ENCODE measurements around the gene TUT1. TPM values are rescaled to one million over a fixed set of nuclear protein-coding genes. Genes with fewer than 3 reads are reported as not detected.
"Not testable (repeated sequence)": the region's sequence is repeated elsewhere in the genome, so short reads cannot be mapped to it uniquely, and the experiment has no call there.

The TUT1 gene
- total RNA-seq, 1 donor from 2014 or later, result 50.9 TPM

DNA sequence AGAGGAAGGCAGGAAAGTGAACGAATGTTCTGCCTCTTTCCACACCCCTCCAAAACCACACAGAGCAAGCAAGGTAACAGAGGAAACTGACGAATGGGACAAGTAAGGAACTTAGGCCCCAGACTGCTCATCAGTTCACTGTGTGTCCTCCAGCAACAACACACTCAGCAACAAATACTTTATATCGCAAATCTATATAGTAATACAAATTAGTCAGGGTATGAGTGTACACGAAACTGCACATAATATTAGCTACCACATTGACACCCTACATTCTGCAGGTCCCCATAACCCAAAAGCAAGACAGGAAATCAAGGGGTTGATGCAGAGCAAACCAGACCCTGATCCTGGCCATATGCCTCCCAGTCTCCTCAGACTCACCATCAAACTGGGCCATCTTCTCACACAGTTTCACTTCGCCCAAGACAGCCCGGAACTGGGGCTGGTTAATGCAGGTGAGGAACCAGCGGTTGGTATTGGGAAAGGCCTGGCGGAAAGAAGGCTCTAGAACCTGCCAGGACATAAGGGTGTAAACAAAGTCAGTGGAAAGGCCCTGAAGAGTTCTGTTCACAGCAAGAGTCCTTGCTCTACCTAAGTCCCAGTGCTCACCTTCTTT is 24.2 kb downstream of the TUT1 start:
- no peaks in the 10 kb centered on the region for H3K27me3 Mint-ChIP-seq
- peaks cover 44% of the 10 kb centered on the region for H3K4me1 Mint-ChIP-seq
- H3K36me3 Mint-ChIP-seq (ENCODE audit: low read depth), result peaks cover 71% of the 10 kb centered on the region
- H3K9me3 Mint-ChIP-seq, result no peaks in the 10 kb centered on the region
- H3K4me3 Mint-ChIP-seq, result peak overlapping the region; percentile 21
- intact Hi-C loops (cut with micrococcal nuclease), result no loop called here
- DNase-seq, result peak; percentile 57
- H3K27ac Mint-ChIP-seq, result peak overlapping the region; percentile 64

DNA sequence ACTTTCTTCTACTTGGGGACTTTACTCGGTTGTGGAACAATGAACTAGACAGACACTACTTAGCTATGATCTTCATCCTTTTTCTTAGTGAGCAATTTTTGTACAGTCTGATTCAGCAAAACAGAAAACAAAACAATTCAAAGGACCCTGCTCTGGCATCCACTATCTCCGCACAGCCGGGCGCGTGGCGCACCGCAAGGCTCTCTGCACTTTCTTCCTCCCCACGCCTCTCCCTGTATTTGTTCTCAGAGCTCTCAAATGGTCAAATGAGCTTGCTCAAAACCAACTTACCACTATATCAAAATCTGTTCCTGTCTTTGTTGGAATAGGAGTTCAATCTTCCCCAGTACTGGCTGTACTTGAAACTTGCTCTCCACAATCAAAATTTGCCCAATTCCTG is 25.1 kb downstream of the TUT1 start:
- Mint-ChIP-seq H3K27ac (no peak overlapping the region), H3K9me3 (no peaks in the 10 kb centered on the region), H3K36me3 (ENCODE audit: low read depth) (peaks cover 69% of the 10 kb centered on the region), H3K4me3 (no peak overlapping the region), H3K4me1 (peaks cover 42% of the 10 kb centered on the region), H3K27me3 (no peaks in the 10 kb centered on the region)
- no peak for DNase-seq
- intact Hi-C loops (cut with micrococcal nuclease), result no loop called here

DNA sequence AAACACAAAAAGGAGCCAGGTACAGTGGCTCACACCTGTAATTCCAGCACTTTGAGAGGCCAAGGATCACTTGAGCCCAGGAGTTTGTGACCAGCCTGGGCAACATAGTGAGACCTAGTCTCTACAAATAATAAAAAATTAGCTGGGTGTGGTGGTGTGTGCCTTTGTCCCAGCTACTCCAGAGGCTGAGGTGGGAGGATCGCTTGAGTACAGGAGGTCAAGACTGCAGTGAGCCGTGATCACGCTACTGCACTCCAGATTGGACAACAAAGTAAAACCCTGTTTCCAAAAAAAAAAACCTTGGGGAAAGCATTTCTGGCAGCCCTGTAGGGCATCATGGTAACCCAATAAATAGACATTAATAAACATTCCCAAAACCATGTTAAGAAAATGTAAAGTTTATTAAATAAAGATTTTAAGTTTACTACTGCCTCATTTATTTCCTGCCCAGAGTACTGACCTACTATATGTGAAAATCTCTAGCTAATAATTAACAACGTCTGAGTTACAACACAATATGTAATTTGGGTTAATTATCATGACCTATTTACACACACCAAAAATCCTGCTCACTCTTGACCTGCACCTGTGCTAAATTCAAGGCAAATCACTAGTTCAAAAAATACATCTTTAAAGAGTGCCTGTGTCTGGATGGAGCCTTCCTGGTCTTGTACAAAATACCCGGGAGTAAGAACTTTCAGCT is 26.1 kb downstream of the TUT1 start:
- peaks cover 44% of the 10 kb centered on the region for H3K4me1 Mint-ChIP-seq
- H3K9me3 Mint-ChIP-seq, result no peaks in the 10 kb centered on the region
- H3K4me3 Mint-ChIP-seq, result no peak overlapping the region
- H3K27ac Mint-ChIP-seq, result no peak overlapping the region
- peaks cover 69% of the 10 kb centered on the region for H3K36me3 Mint-ChIP-seq (ENCODE audit: low read depth)
- no peaks in the 10 kb centered on the region for H3K27me3 Mint-ChIP-seq
- DNase-seq, result no peak
- intact Hi-C loops (cut with micrococcal nuclease), result no loop called here

DNA sequence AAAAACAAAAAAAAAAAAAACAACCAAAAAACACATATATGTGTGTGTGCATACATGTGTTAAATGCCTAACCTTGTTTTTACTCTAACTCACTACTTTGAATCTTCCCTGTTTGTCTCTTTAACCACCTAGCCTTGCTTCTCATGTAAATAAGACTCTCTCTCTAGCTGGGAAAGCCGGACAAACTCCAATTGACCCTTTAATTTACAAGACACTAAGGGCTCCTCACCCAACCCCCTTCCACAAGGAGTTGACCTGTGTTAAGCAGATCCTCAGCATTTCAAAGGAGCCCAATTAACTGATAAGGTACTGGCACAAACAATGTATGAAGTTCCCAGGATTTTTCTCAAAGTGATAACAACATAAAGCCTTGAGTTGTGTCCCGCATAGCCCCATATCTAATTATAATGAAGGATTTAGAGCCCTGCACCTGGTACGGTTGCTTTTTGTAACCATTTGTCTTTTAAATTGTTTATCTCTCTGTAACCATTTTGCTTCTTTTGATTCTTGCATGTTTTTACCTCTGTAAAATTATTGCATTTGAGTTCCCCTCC is 29.6 kb downstream of the TUT1 start:
- Mint-ChIP-seq H3K4me1 (peaks cover 53% of the 10 kb centered on the region), H3K27ac (peak overlapping the region; percentile 73), H3K36me3 (ENCODE audit: low read depth) (peaks cover 70% of the 10 kb centered on the region)
- H3K27me3 Mint-ChIP-seq; H3K9me3 Mint-ChIP-seq; H3K4me3 Mint-ChIP-seq; intact Hi-C loops (cut with micrococcal nuclease); DNase-seq: not testable (repeated sequence)

DNA sequence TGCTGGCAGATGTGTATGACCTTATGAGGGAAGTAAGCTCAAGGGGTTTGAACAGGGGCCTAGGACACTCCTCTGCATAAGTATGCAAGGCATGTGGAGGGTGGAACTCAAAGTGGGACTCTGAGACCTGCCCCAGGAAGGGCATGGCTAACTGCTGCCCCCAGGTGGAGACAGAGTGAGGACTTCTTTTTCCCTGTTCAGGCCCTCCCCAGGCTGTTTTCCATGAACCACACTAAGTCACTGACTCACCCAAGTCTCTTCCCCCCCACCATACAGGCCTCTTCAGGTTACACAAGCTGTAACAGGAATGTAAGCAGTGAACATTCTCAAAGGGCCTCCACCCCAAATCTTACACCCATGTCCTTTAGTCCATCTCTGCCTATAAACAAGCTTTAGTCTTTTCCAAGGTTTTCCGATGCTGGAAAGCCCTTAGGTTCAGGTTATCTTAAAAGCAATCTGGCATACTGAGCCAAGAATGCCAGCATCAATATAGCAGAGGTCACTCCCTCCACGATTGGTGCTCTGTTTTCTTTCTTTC is 30.7 kb downstream of the TUT1 start:
- Mint-ChIP-seq H3K4me1 (peaks cover 55% of the 10 kb centered on the region), H3K36me3 (ENCODE audit: low read depth) (peaks cover 67% of the 10 kb centered on the region), H3K4me3 (peak overlapping the region; percentile 30), H3K9me3 (no peaks in the 10 kb centered on the region), H3K27ac (peak overlapping the region; percentile 75), H3K27me3 (no peaks in the 10 kb centered on the region)
- intact Hi-C loops (cut with micrococcal nuclease), result loop anchor here (1.0 kb wide), 2 partner anchors 9 to 18 kb away; no protein-coding TSS in a partner anchor
- peak; percentile 93 for DNase-seq

DNA sequence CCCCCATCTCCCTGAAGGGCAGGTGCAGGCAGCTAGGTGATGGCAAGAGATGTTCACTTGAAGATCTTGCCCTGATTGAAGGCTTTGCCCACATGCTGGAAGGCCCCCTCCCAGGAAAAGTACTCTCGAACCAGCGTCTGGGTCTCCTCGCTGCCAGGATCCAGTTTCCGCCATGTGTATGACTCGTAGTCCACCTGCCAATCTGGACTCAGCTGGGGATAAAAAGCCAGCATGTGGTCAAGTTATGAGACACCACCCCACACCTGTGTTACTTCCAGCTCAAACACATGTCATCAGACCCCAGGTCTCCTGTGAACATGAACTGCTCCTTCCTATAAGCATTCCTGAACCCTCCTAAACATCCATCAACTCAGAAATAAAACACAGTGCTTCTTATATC is 31.7 kb downstream of the TUT1 start:
- H3K4me1 Mint-ChIP-seq, result peaks cover 62% of the 10 kb centered on the region
- peaks cover 62% of the 10 kb centered on the region for H3K36me3 Mint-ChIP-seq (ENCODE audit: low read depth)
- H3K9me3 Mint-ChIP-seq, H3K27me3 Mint-ChIP-seq, DNase-seq: not testable (repeated sequence)
- intact Hi-C loops (cut with micrococcal nuclease), result loop anchor here (1.0 to 10.0 kb wide), 5 partner anchors 8 to 735 kb away; partner anchors contain the start of genes FADS2 and TUT1
- H3K27ac Mint-ChIP-seq, result peak overlapping the region; percentile 72
- peak overlapping the region; percentile 57 for H3K4me3 Mint-ChIP-seq

DNA sequence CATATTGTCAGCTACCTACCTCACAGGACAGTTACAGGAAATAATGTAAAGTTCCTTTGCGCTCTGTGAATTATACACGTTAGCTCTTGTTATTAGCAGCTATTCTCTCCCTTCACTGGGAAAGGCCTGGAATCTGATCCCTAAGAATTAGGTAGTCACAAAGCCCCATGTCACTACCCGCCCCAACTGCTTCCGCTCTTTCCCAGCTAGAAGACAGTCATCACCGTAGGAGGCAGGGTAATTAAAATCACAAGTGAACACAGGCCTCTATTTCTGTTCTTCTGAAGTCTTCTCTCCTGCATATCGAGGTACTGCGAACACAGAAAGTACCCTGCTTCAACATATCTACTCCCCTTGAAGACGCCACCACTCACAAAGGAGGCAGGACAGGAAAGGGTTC is 32.1 kb downstream of the TUT1 start:
- no peaks in the 10 kb centered on the region for H3K9me3 Mint-ChIP-seq
- no peaks in the 10 kb centered on the region for H3K27me3 Mint-ChIP-seq
- intact Hi-C loops (cut with micrococcal nuclease), result loop anchor here (5.0 to 10.0 kb wide), 3 partner anchors 33 to 734 kb away; partner anchors contain the start of genes FADS2 and TUT1
- H3K36me3 Mint-ChIP-seq (ENCODE audit: low read depth), result peaks cover 62% of the 10 kb centered on the region
- H3K27ac Mint-ChIP-seq, result peak overlapping the region; percentile 72
- peak overlapping the region; percentile 57 for H3K4me3 Mint-ChIP-seq
- no peak for DNase-seq
- peaks cover 67% of the 10 kb centered on the region for H3K4me1 Mint-ChIP-seq

DNA sequence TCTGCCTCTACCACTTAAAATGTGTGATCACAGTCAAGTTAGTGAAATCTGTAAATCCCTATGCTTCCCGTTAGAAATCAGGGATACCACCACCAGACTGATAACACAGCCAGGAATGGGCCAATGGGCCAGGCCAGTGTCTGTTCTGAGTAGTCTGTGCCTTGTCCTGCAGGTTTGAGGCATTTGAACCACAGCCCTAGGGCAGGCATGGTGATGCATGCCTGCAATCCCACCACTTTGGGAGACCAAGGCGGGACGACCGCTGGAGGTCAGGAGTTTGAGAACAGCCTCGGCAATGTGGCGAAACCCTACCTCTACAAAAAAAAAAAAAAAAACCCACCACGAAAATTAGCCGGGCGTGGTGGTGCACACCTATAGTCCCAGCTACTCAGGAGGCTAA is 32.7 kb downstream of the TUT1 start:
- intact Hi-C loops (cut with micrococcal nuclease), result loop anchor here (5.0 to 10.0 kb wide), 3 partner anchors 34 to 734 kb away; partner anchors contain the start of genes FADS2 and TUT1
- no peak overlapping the region for H3K4me3 Mint-ChIP-seq

DNA sequence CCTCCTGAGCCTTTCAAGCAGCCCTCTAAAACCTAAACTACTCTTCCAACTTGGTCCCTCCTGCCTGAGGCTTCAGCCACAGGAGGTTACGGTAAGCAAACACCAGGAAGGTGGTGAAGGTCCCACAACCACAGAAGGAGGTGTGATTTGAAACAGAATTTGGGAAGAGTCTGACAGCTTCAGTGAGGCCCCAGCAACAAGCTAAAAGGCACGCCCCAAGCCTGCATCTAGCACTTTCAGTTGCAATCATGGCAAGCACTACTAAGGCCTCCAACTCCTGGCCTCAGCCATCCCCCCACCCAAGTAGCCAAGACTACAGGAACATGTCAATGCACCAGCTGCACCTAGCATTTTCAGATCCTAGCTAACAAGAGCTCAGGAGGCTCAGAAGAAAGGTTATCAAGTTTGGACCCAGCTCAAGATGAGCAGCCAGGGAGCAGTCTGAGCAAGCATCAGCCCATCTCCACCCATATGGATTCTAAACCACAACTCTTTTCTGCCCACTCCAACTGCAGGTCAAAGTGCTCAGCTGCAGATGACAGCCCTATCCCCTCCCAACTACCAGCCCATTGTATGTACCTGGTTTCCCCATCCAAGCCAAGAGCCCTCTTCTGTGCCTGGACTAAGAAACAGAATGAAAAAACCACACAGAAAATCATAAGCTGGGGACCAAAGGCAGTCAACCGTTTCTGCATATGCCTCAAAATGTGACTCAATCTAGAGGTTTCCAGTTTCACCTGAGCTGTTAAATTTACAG is 34.3 kb downstream of the TUT1 start:
- Mint-ChIP-seq H3K9me3 (no peaks in the 10 kb centered on the region), H3K27ac (peak overlapping the region; percentile 98), H3K27me3 (no peaks in the 10 kb centered on the region), H3K4me1 (peaks cover 82% of the 10 kb centered on the region), H3K36me3 (ENCODE audit: low read depth) (peaks cover 52% of the 10 kb centered on the region), H3K4me3 (peak overlapping the region; percentile 78)
- intact Hi-C loops (cut with micrococcal nuclease), result loop anchor here (1.0 to 10.0 kb wide), 7 partner anchors 11 to 732 kb away; partner anchors contain the start of genes AHNAK, EEF1G, FADS2 and TUT1
- DNase-seq, result peak; percentile 94

More for the DNA sequence above, 32.7 kb downstream of the TUT1 start:
- Mint-ChIP-seq H3K4me1 (peaks cover 70% of the 10 kb centered on the region), H3K27me3 (no peaks in the 10 kb centered on the region), H3K9me3 (no peaks in the 10 kb centered on the region), H3K36me3 (ENCODE audit: low read depth) (peaks cover 59% of the 10 kb centered on the region), H3K27ac (peak overlapping the region; percentile 72)
- DNase-seq, result no peak

DNA sequence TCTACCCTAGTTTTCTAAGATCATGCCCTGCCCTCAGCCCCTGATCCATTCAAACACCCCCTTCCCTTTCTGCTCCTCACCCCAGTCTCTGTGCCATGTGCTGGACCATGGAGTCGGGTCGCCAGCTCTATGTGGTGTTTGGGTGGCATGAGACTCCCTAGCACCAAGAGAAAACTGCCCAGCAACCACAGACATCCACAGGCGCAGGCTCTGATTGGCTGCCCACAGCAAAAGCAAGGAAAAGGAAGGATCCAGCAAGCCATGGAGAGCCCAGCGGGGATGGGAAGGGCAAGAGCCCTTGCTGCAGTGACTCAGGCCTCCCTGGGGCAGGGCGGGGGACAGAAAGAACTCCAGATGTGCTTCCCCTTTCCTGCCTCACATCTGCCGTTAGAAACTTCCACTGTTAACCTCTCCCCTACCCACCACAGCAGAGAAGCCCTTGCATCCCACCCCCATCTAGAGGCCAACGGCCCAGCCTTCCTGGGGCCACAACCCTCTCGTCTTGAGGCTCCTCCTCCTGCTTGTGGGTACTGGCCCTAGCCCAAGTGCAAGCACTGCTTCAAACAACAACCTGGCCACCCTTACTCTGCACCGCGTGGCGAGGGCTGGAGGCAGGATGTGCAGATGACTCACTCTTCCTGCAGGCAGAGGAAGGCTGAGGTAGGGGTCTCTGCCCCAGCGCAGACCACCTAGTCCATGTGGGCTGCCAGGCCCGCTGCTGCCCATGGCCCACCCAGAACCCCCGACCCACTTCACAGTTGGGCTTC is 35.0 kb downstream of the TUT1 start:
- peak overlapping the region; percentile 78 for H3K4me3 Mint-ChIP-seq
- peaks cover 2% of the 10 kb centered on the region for H3K27me3 Mint-ChIP-seq
- peak overlapping the region; percentile 98 for H3K27ac Mint-ChIP-seq
- H3K9me3 Mint-ChIP-seq, result no peaks in the 10 kb centered on the region
- intact Hi-C loops (cut with micrococcal nuclease), result loop anchor here (1.0 to 10.0 kb wide), 6 partner anchors 10 to 731 kb away; partner anchors contain the start of genes AHNAK, EEF1G, FADS2 and TUT1
- DNase-seq, result peak; percentile 96
- H3K4me1 Mint-ChIP-seq, result peaks cover 86% of the 10 kb centered on the region
- peaks cover 47% of the 10 kb centered on the region for H3K36me3 Mint-ChIP-seq (ENCODE audit: low read depth)

DNA sequence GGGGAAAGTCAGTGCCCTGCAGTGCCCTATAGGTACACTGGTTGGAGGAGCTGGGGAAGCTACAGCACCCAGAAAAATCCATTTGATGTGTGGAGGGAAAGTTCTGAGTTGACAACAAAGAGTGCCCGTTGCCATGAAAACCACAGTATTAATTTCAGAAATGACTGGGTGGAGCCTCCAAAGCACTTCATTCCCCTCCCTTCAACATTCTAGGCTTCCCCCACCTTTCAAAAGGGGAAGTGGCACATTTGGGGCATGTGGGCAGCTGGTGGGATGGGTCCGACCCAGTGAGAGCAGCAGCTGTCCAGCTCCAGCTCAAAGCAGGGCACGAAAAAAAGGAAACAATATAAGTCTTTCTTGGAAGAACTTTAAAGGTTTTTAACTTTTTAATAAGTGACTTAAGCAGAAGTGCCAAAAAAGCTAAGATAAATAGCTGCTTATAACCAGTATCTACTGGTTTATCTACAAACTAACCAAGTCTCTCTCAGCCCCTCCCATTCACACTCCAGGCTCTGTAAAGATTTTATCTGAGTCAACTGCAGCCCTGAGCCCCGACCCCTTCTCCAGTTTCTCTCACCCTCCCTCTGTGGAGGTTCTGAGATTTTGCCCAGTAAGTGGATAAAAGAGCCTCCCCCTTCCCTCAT is 35.7 kb downstream of the TUT1 start:
- Mint-ChIP-seq H3K36me3 (ENCODE audit: low read depth) (peaks cover 40% of the 10 kb centered on the region), H3K4me3 (peak overlapping the region; percentile 78), H3K27ac (peak overlapping the region; percentile 98), H3K27me3 (peaks cover 2% of the 10 kb centered on the region), H3K9me3 (no peaks in the 10 kb centered on the region), H3K4me1 (peaks cover 86% of the 10 kb centered on the region)
- intact Hi-C loops (cut with micrococcal nuclease), result loop anchor here (1.0 to 10.0 kb wide), 6 partner anchors 9 to 731 kb away; partner anchors contain the start of genes AHNAK, EEF1G, FADS2 and TUT1
- peak; percentile 92 for DNase-seq

Data from activated CD4-positive, alpha-beta T cell treated with anti-CD3 and anti-CD28 coated beads, Interleukin-2, amount 10 ng/mL, durations not matched to agents 24 days and 14 days (primary cell).